Pancreas (tissue), 10 donors: Measurements from ENCODE around the gene TUBB4B. TPM values are rescaled to one million over a fixed set of nuclear protein-coding genes. Genes with fewer than 3 reads are reported as not detected.

Experiments
- ATAC-seq, 4 donors: fragments of 200-7000 bp; cut with Tn5 transposase; one replicate each; pipeline versions ENCODE4 v1.8.0 to v1.9.1; 2020; ENCODE audit warnings: mild to moderate bottlenecking in 4 of 4, moderate library complexity in 4 of 4
- DNase-seq, 6 donors: peaks; one replicate each; pipeline ENCODE4 v3.0.0-alpha.2; 2020
- FAIRE-seq: peaks from 2 replicates; lab custom pipeline; 2012; peaks lifted over from hg19 to GRCh38; lab: Jason Lieb, UNC
- H3K27ac ChIP-seq, 4 donors: fragments of 200-600 bp; sonication (generic); 1 replicate in 3 of 4; 2 replicates in 1 of 4; pipeline versions ENCODE4 v1.5.0 to v1.8.0; 2020
- H3K27me3 ChIP-seq, 4 donors: fragments of 200-600 bp; one replicate each; pipeline ENCODE4 v1.8.0; 2021
- H3K36me3 ChIP-seq, 3 donors: fragments of 200-600 bp; sonication (generic) in 1 of 3; one replicate each; pipeline versions ENCODE4 v1.5.0 to v1.8.0; 2020 to 2021
- H3K4me1 ChIP-seq, 3 donors: fragments of 200-600 bp; one replicate each; pipeline ENCODE4 v1.8.0; 2021
- H3K4me3 ChIP-seq, 4 donors: fragments of 200-600 bp; sonication (generic) in 2 of 4; one replicate each; pipeline versions ENCODE4 v1.5.0 to v1.8.0; 2020 to 2021
- H3K9me3 ChIP-seq, 4 donors: fragments of 200-600 bp; one replicate each; pipeline ENCODE4 v1.8.0; 2021
- CTCF ChIP-seq, 4 donors: fragments of 200-600 bp; sonication (generic) in 3 of 4; IDR thresholded peaks; one replicate each; pipeline versions ENCODE4 v1.5.0 to v1.8.0; 2021; ENCODE audit warnings: antibody characterized with exemption in 4 of 4
- WGBS, 2 donors: extraction: QIAGEN DNeasy Blood & Tissue Kit; methylation state at CpG; one replicate each; pipeline ENCODE4 v1.1.7; 2013; 5-methylcytosine and 5-hydroxymethylcytosine counted together
- intact Hi-C, 3 donors: fragments of 100-400 bp; cut with DNase I; formaldehyde crosslinking; loops; one replicate each; pipeline versions ENCODE4 v1.11.1 to v1.14.2; 2022
- polyA plus RNA-seq, 2 donors: library from polyadenylated mRNA; stranded (reverse); fragments of 200-250 nt; gene quantifications; one replicate each; pipeline ENCODE4 v1.2.3, GENCODE V29; 2013
- total RNA-seq, 6 donors: library from RNA; stranded (reverse); fragmentation: NEBNext Ultra II Directional in 4 of 6; extraction: Animal tissue kit (Norgen Biotek cat#: 25700) in 4 of 6; gene quantifications; one replicate each; pipeline versions ENCODE4 v1.2.1 to v1.2.4, GENCODE V29; 2021 to 2023
- donor health status: healthy with polysubstance abuse.
- donor health status: DM: no; HTN: no; CAD: no; lungs with moderate emphysema.
- donor health status: DM: no; HTN: no; CAD: no.
- donor health status: control.
- donor health status: control.
- donor health status: Bipolar disorder and iron deficiency.
- donor health status: DM: yes; HTN: yes; CAD: no.
- donor health status: DM: no; HTN: no; CAD: no.
- donor health status: DM: no; HTN: no; CAD: no.
- donor health status: DM: yes; HTN: yes; CAD: no.

Gene TUBB4B
- total and polyA plus RNA-seq, 8 donors = 40.9 to 143 (median 72.8) TPM

DNA sequence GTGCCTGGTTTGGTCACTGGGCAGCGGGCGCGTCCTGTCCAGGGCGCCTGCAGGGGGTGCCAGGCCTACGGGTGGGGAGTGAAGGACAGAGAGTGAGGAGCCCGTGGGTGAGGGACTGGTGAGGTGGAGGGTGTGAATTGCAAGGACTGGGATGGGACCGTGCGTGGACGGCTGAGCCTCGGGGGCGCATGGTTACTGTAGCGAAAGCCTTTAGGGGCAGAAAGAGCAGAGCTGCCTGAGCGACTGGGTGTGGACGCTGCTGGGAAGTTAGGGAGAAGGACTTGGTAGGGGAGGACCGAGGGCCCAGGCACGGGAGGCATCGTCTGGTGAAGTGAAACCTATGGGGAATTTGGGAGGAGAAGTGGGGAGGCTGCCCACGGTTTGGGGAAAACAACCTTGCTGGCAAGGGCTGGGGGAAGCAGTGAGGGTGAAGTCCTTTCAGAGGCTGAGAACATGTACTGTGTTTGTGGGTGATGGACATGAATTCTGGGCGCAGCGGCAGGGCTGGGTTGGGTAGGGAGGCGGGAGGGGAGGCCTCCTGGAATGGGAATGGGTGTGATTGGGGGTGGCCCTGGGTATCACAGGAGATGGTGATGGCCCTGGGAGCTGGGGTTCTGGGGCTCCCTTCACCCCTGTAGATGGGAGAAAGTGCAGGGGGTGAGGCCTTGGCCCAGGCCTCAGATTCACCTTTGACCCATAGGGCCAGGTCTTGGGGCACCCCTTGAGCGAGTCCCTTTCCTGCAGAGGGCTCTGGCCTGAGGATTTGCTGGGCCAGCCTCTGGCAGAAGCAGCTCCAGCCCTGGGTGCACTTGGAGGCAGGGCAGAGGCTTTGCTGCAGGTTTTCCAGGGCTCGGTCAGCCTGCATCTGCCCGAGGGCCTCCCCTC, 34.7 kb downstream of the TUBB4B start:
- Histone ChIP-seq H3K4me3 (no peak overlapping the region), H3K4me1 (peaks cover 0 to 10% (median 8%) of the 10 kb centered on the region in 3 donors), H3K27me3 (no peaks in the 10 kb centered on the region), H3K9me3 (no peaks in the 10 kb centered on the region), H3K27ac (peak overlapping the region in 3 of 4 donors; percentile 76 to 91 (median 82)), H3K36me3 (peaks cover 7 to 11% (median 11%) of the 10 kb centered on the region in 3 donors)
- intact Hi-C loops = loop anchor here in 1 of 3 donors (10.0 kb wide), 1 partner anchor 249 kb away; no protein-coding TSS in a partner anchor
- WGBS, 2 donors = 85 to 92% methylated on average over 24 of the region's 24 CpGs
- FAIRE-seq (no peak), DNase-seq (peak in 1 of 6 donors; percentile 15), ATAC-seq (no peak)
- TF ChIP-seq CTCF (IDR thresholded peaks at IDR 0.05) = no peak

GRCh38 chr9:137276473-137277328, 35.6 kb downstream of the TUBB4B start:
- no peaks in the 10 kb centered on the region for H3K9me3 ChIP-seq
- H3K36me3 ChIP-seq = peaks cover 7 to 11% (median 11%) of the 10 kb centered on the region in 3 donors
- TF ChIP-seq CTCF (IDR thresholded peaks at IDR 0.05) = no peak
- whole genome bisulfite sequencing, 2 donors = 47 to 51% methylated on average over 30 of the region's 30 CpGs
- no peaks in the 10 kb centered on the region for H3K27me3 ChIP-seq
- H3K4me3 ChIP-seq = peak overlapping the region in 3 of 4 donors; percentile 23 to 45 (median 34)
- DNase-seq = peak in 5 of 6 donors; percentile 57 to 84 (median 73)
- FAIRE-seq = no peak
- peaks cover 0 to 10% (median 8%) of the 10 kb centered on the region in 3 donors for H3K4me1 ChIP-seq
- intact Hi-C loops = loop anchor here in 1 of 3 donors (10.0 kb wide), 1 partner anchor 248 kb away; no protein-coding TSS in a partner anchor
- ATAC-seq = peak; percentile 54 to 64 (median 60)
- H3K27ac ChIP-seq = peak overlapping the region; percentile 76 to 91 (median 86)

DNA sequence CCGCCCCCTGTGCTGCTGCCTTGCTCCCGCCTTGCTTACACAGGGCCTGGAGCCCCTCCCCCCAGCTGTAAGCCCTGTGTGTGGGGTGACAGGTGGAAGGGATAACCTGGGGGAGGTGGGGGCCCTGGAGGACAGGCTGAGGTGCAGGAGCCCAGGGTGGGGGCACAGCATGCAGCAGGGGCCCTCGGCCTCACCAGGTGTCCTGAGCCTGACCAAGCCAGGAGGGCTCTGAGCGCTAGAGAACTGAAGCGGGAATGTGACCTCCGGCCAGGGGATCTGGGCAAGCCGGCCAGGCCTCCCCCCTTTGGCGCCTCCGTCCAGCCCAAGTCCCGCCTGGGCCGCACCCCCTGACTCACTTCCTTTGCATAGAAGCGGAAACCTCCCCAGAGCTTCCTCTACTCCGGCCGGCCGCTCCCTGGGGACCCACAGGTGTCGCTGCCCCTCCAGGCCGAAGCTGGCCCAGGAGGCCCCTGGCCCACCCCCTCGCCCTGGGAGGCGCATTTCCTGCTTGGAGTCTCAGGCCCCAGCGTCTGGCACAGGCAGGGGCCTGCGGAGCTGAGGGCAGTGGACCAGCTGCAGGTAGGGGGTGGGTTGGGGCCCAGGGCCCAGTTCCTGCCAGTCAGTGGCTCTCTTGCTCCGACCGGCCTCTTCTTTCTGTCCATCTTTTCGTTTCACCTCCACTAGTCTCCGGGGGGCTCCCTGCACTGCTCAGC, 36.4 kb downstream of the TUBB4B start, which contains the start of gene TOR4A:
TSS of gene TOR4A (plus strand) at position 398 of the 713 bp plus-strand sequence. CDS start 964 bp downstream, outside the sequence.
- FAIRE-seq = no peak
- no peak for TF ChIP-seq CTCF (IDR thresholded peaks at IDR 0.05)
- Histone ChIP-seq H3K9me3 (no peaks in the 10 kb centered on the region), H3K27me3 (no peaks in the 10 kb centered on the region), H3K36me3 (peaks cover 3 to 5% (median 5%) of the 10 kb centered on the region in 3 donors), H3K4me3 (peak within 1 kb of the TSS; percentile 10 to 45 (median 28)), H3K4me1 (peaks cover 0 to 10% (median 8%) of the 10 kb centered on the region in 3 donors), H3K27ac (peak within 1 kb of the TSS; percentile 76 to 91 (median 86))
- DNase-seq = peak; percentile 65 to 89 (median 77)
- intact Hi-C loops = loop anchor here in 1 of 3 donors (10.0 kb wide), 1 partner anchor 247 kb away; no protein-coding TSS in a partner anchor
- 48 to 51% methylated on average over 21 to 25 of the region's 25 CpGs for WGBS, 2 donors
- ATAC-seq = peak; percentile 55 to 78 (median 77)

GRCh38 chr9:137278061-137278701, 37.1 kb downstream of the TUBB4B start:
- H3K9me3 ChIP-seq = no peaks in the 10 kb centered on the region
- no peaks in the 10 kb centered on the region for H3K27me3 ChIP-seq
- ATAC-seq (peak in 1 of 4 donors; percentile 4), FAIRE-seq (no peak), DNase-seq (peak in 4 of 6 donors; percentile 27 to 78 (median 58))
- H3K27ac ChIP-seq = peak overlapping the region; percentile 76 to 91 (median 86)
- peak overlapping the region; percentile 10 to 45 (median 28) for H3K4me3 ChIP-seq
- no peak for TF ChIP-seq CTCF (IDR thresholded peaks at IDR 0.05)
- H3K36me3 ChIP-seq = no peaks in the 10 kb centered on the region
- WGBS, 2 donors = 48 to 51% methylated on average over 32 to 54 of the region's 54 CpGs
- intact Hi-C loops = loop anchor here in 1 of 3 donors (10.0 kb wide), 1 partner anchor 247 kb away; no protein-coding TSS in a partner anchor
- peaks cover 0 to 10% (median 8%) of the 10 kb centered on the region in 3 donors for H3K4me1 ChIP-seq
